GM12874 (cell line): ENCODE measurements around the gene NGEF.

ENCODE experiments used
- TF ChIP-seq, protein P1 (sequence below): IDR thresholded peaks from 2 replicates; pipeline ENCODE4 v1.5.1; 2011; ENCODE audit warnings: low read depth, mild to moderate bottlenecking, control low read depth, low read length, moderate library complexity; ENCODE audit not compliant: insufficient read depth

NGEF gene

DNA sequence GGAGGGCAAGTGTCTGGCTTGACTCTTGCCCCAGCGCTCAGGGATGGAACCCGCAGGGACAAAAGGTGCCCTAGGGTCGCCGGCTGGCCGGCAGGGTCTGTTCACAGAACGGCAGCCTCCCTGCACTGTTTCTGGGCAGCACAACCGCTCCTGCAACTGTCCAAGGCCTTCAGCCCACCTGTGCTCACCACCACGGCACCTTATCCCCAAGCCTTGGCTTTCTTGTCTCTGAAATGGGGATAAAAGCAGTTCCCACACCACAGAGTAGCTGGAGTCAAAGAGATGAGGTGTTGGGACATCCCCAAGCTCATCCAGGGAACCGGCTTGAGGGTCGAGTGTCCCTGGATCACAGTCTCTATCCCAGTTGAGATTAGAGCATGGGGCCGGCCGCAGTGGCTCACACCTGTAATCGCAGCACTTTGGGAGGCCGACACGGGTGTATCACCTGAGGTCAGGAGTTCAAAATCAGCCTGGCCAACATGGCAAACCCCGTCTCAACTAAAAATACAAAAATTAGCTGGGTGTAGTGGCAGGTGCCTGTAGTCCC, 138.3 kb downstream of the NGEF start:
- TF ChIP-seq, protein P1, sequence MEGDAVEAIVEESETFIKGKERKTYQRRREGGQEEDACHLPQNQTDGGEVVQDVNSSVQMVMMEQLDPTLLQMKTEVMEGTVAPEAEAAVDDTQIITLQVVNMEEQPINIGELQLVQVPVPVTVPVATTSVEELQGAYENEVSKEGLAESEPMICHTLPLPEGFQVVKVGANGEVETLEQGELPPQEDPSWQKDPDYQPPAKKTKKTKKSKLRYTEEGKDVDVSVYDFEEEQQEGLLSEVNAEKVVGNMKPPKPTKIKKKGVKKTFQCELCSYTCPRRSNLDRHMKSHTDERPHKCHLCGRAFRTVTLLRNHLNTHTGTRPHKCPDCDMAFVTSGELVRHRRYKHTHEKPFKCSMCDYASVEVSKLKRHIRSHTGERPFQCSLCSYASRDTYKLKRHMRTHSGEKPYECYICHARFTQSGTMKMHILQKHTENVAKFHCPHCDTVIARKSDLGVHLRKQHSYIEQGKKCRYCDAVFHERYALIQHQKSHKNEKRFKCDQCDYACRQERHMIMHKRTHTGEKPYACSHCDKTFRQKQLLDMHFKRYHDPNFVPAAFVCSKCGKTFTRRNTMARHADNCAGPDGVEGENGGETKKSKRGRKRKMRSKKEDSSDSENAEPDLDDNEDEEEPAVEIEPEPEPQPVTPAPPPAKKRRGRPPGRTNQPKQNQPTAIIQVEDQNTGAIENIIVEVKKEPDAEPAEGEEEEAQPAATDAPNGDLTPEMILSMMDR: no peak

DNA sequence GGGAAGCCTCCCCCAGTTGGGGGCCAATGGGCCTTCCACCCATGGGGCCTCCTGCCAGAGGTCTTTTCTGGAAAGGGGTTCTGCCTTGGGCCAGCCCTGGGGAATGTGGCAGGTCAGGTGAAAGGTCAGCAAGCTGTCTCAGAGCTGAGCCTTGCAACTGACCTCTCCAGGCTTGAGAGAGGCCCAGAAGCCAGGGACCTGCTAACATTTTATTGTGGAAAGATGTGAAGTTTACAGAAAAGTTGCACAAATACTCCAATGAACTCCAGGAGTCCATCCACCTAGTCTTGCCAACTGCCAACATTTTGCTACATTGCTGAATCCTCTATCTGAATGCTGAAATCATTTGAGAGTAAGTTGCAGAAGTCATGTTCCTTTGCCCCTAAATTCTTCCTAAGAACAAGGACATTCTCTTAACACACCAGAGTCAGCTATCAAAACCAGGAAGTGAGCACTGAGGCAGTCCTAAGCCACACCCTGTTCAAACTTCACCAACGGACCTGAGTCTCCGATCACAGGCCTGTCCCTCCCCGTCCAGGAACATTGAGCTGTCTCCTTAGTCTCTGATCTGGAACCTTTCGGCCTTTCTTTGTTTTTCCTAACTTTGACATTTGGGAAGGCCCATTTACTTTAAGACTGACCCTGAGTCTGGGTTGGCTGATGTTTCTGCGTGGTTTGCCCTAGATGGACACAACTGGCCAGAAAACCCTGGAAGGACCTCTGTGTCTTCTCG, 139.0 kb downstream of the NGEF start:
- TF ChIP-seq, protein P1: no peak

- TF ChIP-seq, protein P1: no peak
Observed at GRCh38 chr2:232873292-232873908, 139.7 kb downstream of the NGEF start.

DNA sequence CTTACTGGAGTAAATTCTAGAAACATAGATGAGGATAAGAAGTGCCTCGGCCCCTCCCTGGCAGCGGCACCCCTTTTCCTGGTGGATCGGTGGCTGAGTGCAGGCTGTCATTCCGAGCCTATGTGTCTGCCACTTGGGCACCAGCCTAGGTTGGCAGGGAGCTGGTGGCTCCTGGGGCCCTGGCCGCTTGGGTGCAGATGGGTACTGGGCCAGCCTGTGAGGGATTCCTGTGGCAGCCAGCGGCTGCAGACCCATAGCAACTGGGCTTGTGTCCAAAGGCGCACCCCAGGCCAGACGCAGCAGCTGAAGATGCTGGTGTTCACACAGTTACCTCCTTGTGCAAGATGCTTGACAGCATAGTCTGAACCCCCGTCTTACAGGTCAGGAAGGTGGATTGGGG, 140.2 kb downstream of the NGEF start:
- TF ChIP-seq, protein P1: no peak

GRCh38 chr2:232871835-232872736, 141.0 kb downstream of the NGEF start:
- TF ChIP-seq, protein P1: no peak

- TF ChIP-seq, protein P1: no peak
Observed at GRCh38 chr2:232871418-232871834, 141.6 kb downstream of the NGEF start.

DNA sequence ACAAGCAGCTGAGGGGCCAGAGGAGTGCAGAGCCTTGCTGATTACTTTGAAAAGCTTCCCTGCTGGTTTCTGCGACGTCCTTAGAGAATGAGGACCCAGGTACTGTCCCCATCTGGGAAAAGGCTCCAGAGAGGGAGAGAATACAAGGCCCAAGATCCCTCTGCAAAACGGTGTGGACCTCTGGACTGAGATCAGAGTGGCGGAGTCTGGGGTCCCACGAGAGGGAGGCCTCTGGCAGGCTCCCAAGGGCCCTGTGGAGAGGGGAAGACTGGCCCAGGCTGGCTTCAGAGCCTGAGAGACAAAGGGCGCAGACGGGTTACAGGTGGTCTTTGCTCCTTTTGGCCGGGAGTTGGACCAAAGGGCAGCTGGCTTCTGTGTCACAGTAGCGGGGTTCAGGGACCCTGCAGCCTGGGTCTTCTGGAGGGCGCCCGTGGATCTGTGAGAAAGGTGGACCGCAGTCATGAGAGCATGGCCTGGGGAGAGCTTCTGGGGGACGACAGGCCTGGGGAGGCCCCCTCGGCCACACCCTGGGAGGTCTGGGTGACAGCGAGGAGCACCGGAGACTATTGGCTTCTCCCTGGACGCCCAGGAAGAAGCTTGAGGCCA, 142.2 kb downstream of the NGEF start:
- TF ChIP-seq, protein P1: no peak
